ENCODE results near the gene ZSCAN31.
A peak's percentile ranks its signal among the peaks of the same experiment; 100 is the strongest.
"Not testable (repeated sequence)": the region's sequence is repeated elsewhere in the genome, so short reads cannot be mapped to it uniquely, and the experiment has no call there.

The ZSCAN31 gene

GRCh38 chr6:28370440-28370839 is 34.5 kb upstream of the ZSCAN31 start:
- no peaks in the 10 kb centered on the region for H3K4me1 ChIP-seq (ENCODE audit: control insufficient read depth in 2 of 2, insufficient read depth in 2 of 2, low read length in 2 of 2)
- peaks cover 5 to 10% of the 10 kb centered on the region in 2 donors for H3K36me3 ChIP-seq (ENCODE audit: control insufficient read depth in 2 of 2, insufficient read depth in 2 of 2, low read length in 2 of 2)
- no peaks in the 10 kb centered on the region for H3K9me3 ChIP-seq (ENCODE audit: control insufficient read depth in 2 of 2, low read length in 2 of 2)
- no peak overlapping the region for H3K27ac ChIP-seq (ENCODE audit: low read depth in 2 of 2, low read length in 2 of 2)
- H3K4me3 ChIP-seq (ENCODE audit: low read length in 2 of 2) = no peak overlapping the region
- H3K9ac ChIP-seq (ENCODE audit: low read depth in 1 of 2, low read length in 2 of 2) = no peak overlapping the region
- no peaks in the 10 kb centered on the region for H3K27me3 ChIP-seq (ENCODE audit: control insufficient read depth in 2 of 2, insufficient read depth in 2 of 2, low read length in 2 of 2)

- H3K9me3 ChIP-seq (ENCODE audit: control insufficient read depth in 2 of 2, low read length in 2 of 2) = no peaks in the 10 kb centered on the region
- no peaks in the 10 kb centered on the region for H3K27me3 ChIP-seq (ENCODE audit: control insufficient read depth in 2 of 2, insufficient read depth in 2 of 2, low read length in 2 of 2)
- H3K9ac ChIP-seq (ENCODE audit: low read depth in 1 of 2, low read length in 2 of 2) = no peak overlapping the region
- peaks cover 12 to 14% of the 10 kb centered on the region in 2 donors for H3K36me3 ChIP-seq (ENCODE audit: control insufficient read depth in 2 of 2, insufficient read depth in 2 of 2, low read length in 2 of 2)
- H3K4me1 ChIP-seq (ENCODE audit: control insufficient read depth in 2 of 2, insufficient read depth in 2 of 2, low read length in 2 of 2) = no peaks in the 10 kb centered on the region
- no peak overlapping the region for H3K4me3 ChIP-seq (ENCODE audit: low read length in 2 of 2)
- no peak overlapping the region for H3K27ac ChIP-seq (ENCODE audit: low read depth in 2 of 2, low read length in 2 of 2)
Measured at GRCh38 chr6:28369463-28369862, 33.5 kb upstream of the ZSCAN31 start.

DNA sequence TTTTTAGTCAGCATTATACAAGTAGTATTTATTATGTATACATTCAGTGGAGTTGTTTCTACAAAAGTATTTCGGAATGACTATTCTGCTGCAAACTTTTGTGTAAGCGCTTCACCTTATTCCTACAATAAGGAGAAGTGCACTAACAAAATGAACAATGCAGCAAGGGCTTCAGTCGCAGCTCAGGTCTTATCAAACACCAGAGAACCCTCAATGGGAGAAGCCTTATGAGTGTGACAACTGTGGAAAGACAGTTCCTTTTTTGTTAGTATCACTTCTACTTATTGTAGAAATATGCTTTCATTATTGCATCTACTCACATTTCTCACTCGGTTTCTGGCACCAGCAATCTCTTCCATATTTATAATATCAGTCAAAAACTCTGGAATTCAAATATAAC is 32.6 kb upstream of the ZSCAN31 start:
- Histone ChIP-seq H3K9ac (ENCODE audit: low read depth in 1 of 2, low read length in 2 of 2) (no peak overlapping the region), H3K36me3 (ENCODE audit: control insufficient read depth in 2 of 2, insufficient read depth in 2 of 2, low read length in 2 of 2) (peaks cover 12 to 18% of the 10 kb centered on the region in 2 donors), H3K27me3 (ENCODE audit: control insufficient read depth in 2 of 2, insufficient read depth in 2 of 2, low read length in 2 of 2) (no peaks in the 10 kb centered on the region), H3K4me1 (ENCODE audit: control insufficient read depth in 2 of 2, insufficient read depth in 2 of 2, low read length in 2 of 2) (no peaks in the 10 kb centered on the region), H3K4me3 (ENCODE audit: low read length in 2 of 2) (no peak overlapping the region), H3K9me3 (ENCODE audit: control insufficient read depth in 2 of 2, low read length in 2 of 2) (no peaks in the 10 kb centered on the region), H3K27ac (ENCODE audit: low read depth in 2 of 2, low read length in 2 of 2) (no peak overlapping the region)

GRCh38 chr6:28365590-28365989 is 29.6 kb upstream of the ZSCAN31 start:
- not testable (repeated sequence) for H3K4me3 ChIP-seq (ENCODE audit: low read length in 2 of 2); H3K4me1 ChIP-seq (ENCODE audit: control insufficient read depth in 2 of 2, insufficient read depth in 2 of 2, low read length in 2 of 2); H3K27ac ChIP-seq (ENCODE audit: low read depth in 2 of 2, low read length in 2 of 2); H3K9me3 ChIP-seq (ENCODE audit: control insufficient read depth in 2 of 2, low read length in 2 of 2); H3K9ac ChIP-seq (ENCODE audit: low read depth in 1 of 2, low read length in 2 of 2); H3K27me3 ChIP-seq (ENCODE audit: control insufficient read depth in 2 of 2, insufficient read depth in 2 of 2, low read length in 2 of 2)
- H3K36me3 ChIP-seq (ENCODE audit: control insufficient read depth in 2 of 2, insufficient read depth in 2 of 2, low read length in 2 of 2) = peaks cover 12 to 22% of the 10 kb centered on the region in 2 donors

DNA sequence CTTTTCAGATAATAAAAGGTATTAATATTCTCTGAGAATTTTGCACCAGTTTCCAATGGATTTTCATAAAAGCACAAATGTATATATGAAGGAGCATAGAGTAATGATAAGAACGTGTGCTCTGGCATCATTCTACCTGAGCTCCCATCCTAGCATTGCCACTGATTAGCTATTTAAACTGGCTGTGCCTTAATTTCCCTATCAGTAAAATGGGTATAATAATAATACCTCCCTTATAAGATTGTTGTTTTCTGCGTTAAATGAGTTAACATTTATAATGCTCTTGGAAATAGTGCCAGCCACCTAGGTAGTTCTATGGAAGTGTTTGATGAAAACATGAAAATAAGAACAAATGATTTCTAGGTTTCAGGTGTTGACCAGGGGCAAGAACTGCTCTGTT is 25.0 kb upstream of the ZSCAN31 start:
- Histone ChIP-seq H3K9ac (ENCODE audit: low read depth in 1 of 2, low read length in 2 of 2) (no peak overlapping the region), H3K36me3 (ENCODE audit: control insufficient read depth in 2 of 2, insufficient read depth in 2 of 2, low read length in 2 of 2) (peaks cover 9 to 21% of the 10 kb centered on the region in 2 donors), H3K27ac (ENCODE audit: low read depth in 2 of 2, low read length in 2 of 2) (no peak overlapping the region), H3K4me1 (ENCODE audit: control insufficient read depth in 2 of 2, insufficient read depth in 2 of 2, low read length in 2 of 2) (peaks cover 0 to 10% of the 10 kb centered on the region in 2 donors), H3K4me3 (ENCODE audit: low read length in 2 of 2) (no peak overlapping the region), H3K9me3 (ENCODE audit: control insufficient read depth in 2 of 2, low read length in 2 of 2) (no peaks in the 10 kb centered on the region), H3K27me3 (ENCODE audit: control insufficient read depth in 2 of 2, insufficient read depth in 2 of 2, low read length in 2 of 2) (no peaks in the 10 kb centered on the region)

DNA sequence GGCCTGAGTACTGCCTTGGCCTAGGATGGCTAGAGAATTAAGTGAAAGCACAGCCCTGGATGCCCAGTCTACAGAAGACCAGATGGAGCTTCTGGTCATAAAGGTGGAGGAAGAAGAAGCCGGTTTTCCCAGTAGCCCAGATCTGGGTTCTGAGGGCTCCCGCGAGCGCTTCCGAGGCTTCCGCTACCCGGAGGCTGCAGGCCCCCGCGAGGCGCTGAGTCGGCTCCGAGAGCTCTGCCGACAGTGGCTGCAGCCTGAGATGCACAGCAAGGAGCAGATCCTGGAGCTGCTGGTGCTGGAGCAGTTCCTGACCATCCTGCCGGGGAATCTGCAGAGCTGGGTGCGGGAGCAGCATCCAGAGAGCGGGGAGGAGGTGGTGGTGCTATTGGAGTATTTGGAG is 23.6 kb upstream of the ZSCAN31 start:
- H3K4me3 ChIP-seq (ENCODE audit: low read length in 2 of 2); H3K9ac ChIP-seq (ENCODE audit: low read depth in 1 of 2, low read length in 2 of 2); H3K27me3 ChIP-seq (ENCODE audit: control insufficient read depth in 2 of 2, insufficient read depth in 2 of 2, low read length in 2 of 2); H3K9me3 ChIP-seq (ENCODE audit: control insufficient read depth in 2 of 2, low read length in 2 of 2); H3K27ac ChIP-seq (ENCODE audit: low read depth in 2 of 2, low read length in 2 of 2): not testable (repeated sequence)
- Histone ChIP-seq H3K4me1 (ENCODE audit: control insufficient read depth in 2 of 2, insufficient read depth in 2 of 2, low read length in 2 of 2) (peaks cover 12 to 18% of the 10 kb centered on the region in 2 donors), H3K36me3 (ENCODE audit: control insufficient read depth in 2 of 2, insufficient read depth in 2 of 2, low read length in 2 of 2) (peaks cover 0 to 13% of the 10 kb centered on the region in 2 donors)

GRCh38 chr6:28357036-28357435 is 21.1 kb upstream of the ZSCAN31 start:
- Histone ChIP-seq H3K4me3 (ENCODE audit: low read length in 2 of 2) (no peak overlapping the region), H3K27me3 (ENCODE audit: control insufficient read depth in 2 of 2, insufficient read depth in 2 of 2, low read length in 2 of 2) (no peaks in the 10 kb centered on the region), H3K9ac (ENCODE audit: low read depth in 1 of 2, low read length in 2 of 2) (no peak overlapping the region), H3K4me1 (ENCODE audit: control insufficient read depth in 2 of 2, insufficient read depth in 2 of 2, low read length in 2 of 2) (peaks cover 12 to 18% of the 10 kb centered on the region in 2 donors), H3K36me3 (ENCODE audit: control insufficient read depth in 2 of 2, insufficient read depth in 2 of 2, low read length in 2 of 2) (peaks cover 0 to 4% of the 10 kb centered on the region in 2 donors), H3K27ac (ENCODE audit: low read depth in 2 of 2, low read length in 2 of 2) (peak overlapping the region in 1 of 2 donors; percentile 81), H3K9me3 (ENCODE audit: control insufficient read depth in 2 of 2, low read length in 2 of 2) (no peaks in the 10 kb centered on the region)

GRCh38 chr6:28356666-28357020 is 20.7 kb upstream of the ZSCAN31 start:
- peaks cover 12 to 18% of the 10 kb centered on the region in 2 donors for H3K4me1 ChIP-seq (ENCODE audit: control insufficient read depth in 2 of 2, insufficient read depth in 2 of 2, low read length in 2 of 2)
- H3K27me3 ChIP-seq (ENCODE audit: control insufficient read depth in 2 of 2, insufficient read depth in 2 of 2, low read length in 2 of 2) = no peaks in the 10 kb centered on the region
- no peaks in the 10 kb centered on the region for H3K9me3 ChIP-seq (ENCODE audit: control insufficient read depth in 2 of 2, low read length in 2 of 2)
- H3K9ac ChIP-seq (ENCODE audit: low read depth in 1 of 2, low read length in 2 of 2) = peak overlapping the region; percentile 79 to 90
- peaks cover 0 to 4% of the 10 kb centered on the region in 2 donors for H3K36me3 ChIP-seq (ENCODE audit: control insufficient read depth in 2 of 2, insufficient read depth in 2 of 2, low read length in 2 of 2)
- no peak overlapping the region for H3K4me3 ChIP-seq (ENCODE audit: low read length in 2 of 2)
- H3K27ac ChIP-seq (ENCODE audit: low read depth in 2 of 2, low read length in 2 of 2) = peak overlapping the region in 1 of 2 donors; percentile 81

DNA sequence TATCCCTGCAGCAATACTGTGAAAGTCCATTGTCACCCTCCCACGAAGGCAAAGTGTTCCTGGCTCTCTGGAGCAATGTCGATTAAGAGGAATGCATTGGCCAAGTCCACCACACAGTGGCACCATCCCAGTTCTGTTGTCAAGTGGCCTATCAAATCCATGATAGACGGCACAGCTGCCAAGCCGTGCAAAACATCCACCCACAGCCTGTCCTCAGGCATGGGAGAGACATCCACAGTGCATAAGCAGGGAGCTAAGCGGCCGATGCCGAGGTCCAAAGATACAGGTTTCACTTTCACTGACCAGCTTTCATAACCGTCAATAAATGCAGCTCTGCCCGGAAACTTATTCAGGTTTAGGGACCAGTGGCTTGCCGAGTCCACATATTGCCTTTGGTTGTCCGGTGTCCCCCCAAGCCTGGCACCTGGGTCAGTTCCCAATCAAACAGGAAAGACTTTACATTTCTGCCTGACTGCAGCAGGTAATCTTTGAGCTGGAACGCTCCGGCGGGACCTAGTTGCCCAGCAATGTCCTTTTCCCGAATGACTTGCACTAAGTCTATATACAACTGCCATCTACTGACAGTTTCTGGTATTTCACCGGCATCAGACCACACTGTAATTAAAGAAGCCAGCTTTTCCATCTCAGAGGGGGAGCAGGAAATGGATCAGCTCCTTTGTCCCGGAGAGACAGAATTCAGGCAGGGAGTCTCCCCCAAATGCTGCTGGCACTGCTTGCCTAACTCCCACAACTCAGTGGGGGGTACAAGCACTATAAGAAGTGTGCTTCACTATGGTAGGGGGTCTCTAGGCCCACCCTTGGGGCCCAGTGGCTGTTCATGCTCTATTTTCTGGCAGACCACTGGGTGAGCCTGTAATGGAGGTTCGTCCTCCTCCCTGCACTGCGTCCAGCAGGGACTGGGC is 20.1 kb upstream of the ZSCAN31 start:
- peaks cover 14 to 21% of the 10 kb centered on the region in 2 donors for H3K4me1 ChIP-seq (ENCODE audit: control insufficient read depth in 2 of 2, insufficient read depth in 2 of 2, low read length in 2 of 2)
- H3K36me3 ChIP-seq (ENCODE audit: control insufficient read depth in 2 of 2, insufficient read depth in 2 of 2, low read length in 2 of 2) = peaks cover 0 to 4% of the 10 kb centered on the region in 2 donors
- H3K27ac ChIP-seq (ENCODE audit: low read depth in 2 of 2, low read length in 2 of 2) = peak overlapping the region; percentile 81 to 87
- H3K9ac ChIP-seq (ENCODE audit: low read depth in 1 of 2, low read length in 2 of 2) = peak overlapping the region; percentile 79 to 90
- H3K9me3 ChIP-seq (ENCODE audit: control insufficient read depth in 2 of 2, low read length in 2 of 2) = no peaks in the 10 kb centered on the region
- H3K27me3 ChIP-seq (ENCODE audit: control insufficient read depth in 2 of 2, insufficient read depth in 2 of 2, low read length in 2 of 2) = no peaks in the 10 kb centered on the region
- H3K4me3 ChIP-seq (ENCODE audit: low read length in 2 of 2) = peak overlapping the region; percentile 84 to 86

- peak overlapping the region; percentile 84 to 86 for H3K4me3 ChIP-seq (ENCODE audit: low read length in 2 of 2)
- H3K4me1 ChIP-seq (ENCODE audit: control insufficient read depth in 2 of 2, insufficient read depth in 2 of 2, low read length in 2 of 2) = peaks cover 23 to 30% of the 10 kb centered on the region in 2 donors
- peak overlapping the region; percentile 81 to 87 for H3K27ac ChIP-seq (ENCODE audit: low read depth in 2 of 2, low read length in 2 of 2)
- peak overlapping the region in 1 of 2 donors; percentile 79 for H3K9ac ChIP-seq (ENCODE audit: low read depth in 1 of 2, low read length in 2 of 2)
- no peaks in the 10 kb centered on the region for H3K27me3 ChIP-seq (ENCODE audit: control insufficient read depth in 2 of 2, insufficient read depth in 2 of 2, low read length in 2 of 2)
- no peaks in the 10 kb centered on the region for H3K36me3 ChIP-seq (ENCODE audit: control insufficient read depth in 2 of 2, insufficient read depth in 2 of 2, low read length in 2 of 2)
- H3K9me3 ChIP-seq (ENCODE audit: control insufficient read depth in 2 of 2, low read length in 2 of 2) = no peaks in the 10 kb centered on the region
Measured at GRCh38 chr6:28354688-28355554, 19.0 kb upstream of the ZSCAN31 start.

Data from mucosa of rectum (tissue), 2 donors.